Testis (tissue), 3 donors: ENCODE data around the gene CACNA2D3. TPM values are rescaled to one million over a fixed set of nuclear protein-coding genes. Genes with fewer than 3 reads are reported as not detected.

Experiments used
- DNase-seq: peaks from one replicate; pipeline ENCODE4 v3.0.0-alpha.2; 2019
- H3K27ac ChIP-seq, 2 donors: fragments of 200-600 bp; sonication (generic); one replicate each; pipeline ENCODE4 v1.5.1; 2019
- H3K27me3 ChIP-seq: fragments of 200-600 bp; sonication (generic); one replicate; pipeline ENCODE4 v1.5.1; 2019
- H3K36me3 ChIP-seq: fragments of 200-600 bp; sonication (generic); one replicate; pipeline ENCODE4 v1.5.1; 2017; ENCODE audit warnings: low read depth; ENCODE audit errors: missing control alignments
- H3K4me1 ChIP-seq: fragments of 200-600 bp; sonication (generic); one replicate; pipeline ENCODE4 v1.5.1; 2019
- H3K4me3 ChIP-seq, 2 donors: fragments of 200-600 bp; sonication (generic); one replicate each; pipeline ENCODE4 v1.5.1; 2017 to 2019
- H3K9me3 ChIP-seq: fragments of 200-600 bp; sonication (generic); one replicate; pipeline ENCODE4 v1.5.1; 2017
- POLR2A ChIP-seq: fragments of 450-650 bp; IDR thresholded peaks from one replicate; pipeline ENCODE4 v1.6.1; 2017; ENCODE audit warnings: antibody characterized with exemption, mild to moderate bottlenecking, moderate library complexity
- WGBS, 2 donors: methylation state at CpG; one replicate each; pipeline ENCODE4 v1.1.5; 2018; 5-methylcytosine and 5-hydroxymethylcytosine counted together
- intact Hi-C: fragments of 100-400 bp; cut with DNase I; formaldehyde crosslinking; loops from one replicate; pipeline ENCODE4 v1.15.1; 2023; ENCODE audit warnings: low total_unique reads
- polyA plus RNA-seq: library from polyadenylated mRNA; stranded (reverse); fragments of 350-450 nt; fragmentation: Illumina TruSeq; extraction: RNeasy Lipid Tissue Mini Kit (QIAGEN cat#74804); gene quantifications from one replicate; pipeline ENCODE4 v1.2.3, GENCODE V29; 2014; ENCODE audit warnings: low read depth, low replicate concordance; ENCODE audit not compliant: insufficient read depth
- total RNA-seq, 2 donors: library from RNA; depleted of rRNA; stranded (reverse); fragments of >200 nt; gene quantifications; one replicate each; pipeline ENCODE4 v1.2.3, GENCODE V29; 2016
- TF ChIP-seq, protein P1 (sequence below), 3 experiments: fragments of 450-650 bp in 2 of 3; fragments of 200-600 bp in 1 of 3; sonication (generic) in 1 of 3; IDR thresholded peaks; one replicate each; pipeline ENCODE4 v1.5.1; 2016 to 2019; ENCODE audit warnings: antibody characterized with exemption in 3 of 3, mild to moderate bottlenecking in 2 of 3, moderate library complexity in 1 of 3

Gene CACNA2D3
- total and polyA plus RNA-seq, 3 donors from 2014 or later: 10.1 to 16.5 (median 11.2) TPM

GRCh38 chr3:54744291-54744690 is 621.9 kb downstream of the CACNA2D3 start:
- intact Hi-C loops: no loop called here
- no peaks in the 10 kb centered on the region for H3K9me3 ChIP-seq
- H3K4me1 ChIP-seq: no peaks in the 10 kb centered on the region
- no peaks in the 10 kb centered on the region for H3K27me3 ChIP-seq
- DNase-seq: no peak
- H3K4me3 ChIP-seq: no peak overlapping the region
- TF ChIP-seq, protein P1, sequence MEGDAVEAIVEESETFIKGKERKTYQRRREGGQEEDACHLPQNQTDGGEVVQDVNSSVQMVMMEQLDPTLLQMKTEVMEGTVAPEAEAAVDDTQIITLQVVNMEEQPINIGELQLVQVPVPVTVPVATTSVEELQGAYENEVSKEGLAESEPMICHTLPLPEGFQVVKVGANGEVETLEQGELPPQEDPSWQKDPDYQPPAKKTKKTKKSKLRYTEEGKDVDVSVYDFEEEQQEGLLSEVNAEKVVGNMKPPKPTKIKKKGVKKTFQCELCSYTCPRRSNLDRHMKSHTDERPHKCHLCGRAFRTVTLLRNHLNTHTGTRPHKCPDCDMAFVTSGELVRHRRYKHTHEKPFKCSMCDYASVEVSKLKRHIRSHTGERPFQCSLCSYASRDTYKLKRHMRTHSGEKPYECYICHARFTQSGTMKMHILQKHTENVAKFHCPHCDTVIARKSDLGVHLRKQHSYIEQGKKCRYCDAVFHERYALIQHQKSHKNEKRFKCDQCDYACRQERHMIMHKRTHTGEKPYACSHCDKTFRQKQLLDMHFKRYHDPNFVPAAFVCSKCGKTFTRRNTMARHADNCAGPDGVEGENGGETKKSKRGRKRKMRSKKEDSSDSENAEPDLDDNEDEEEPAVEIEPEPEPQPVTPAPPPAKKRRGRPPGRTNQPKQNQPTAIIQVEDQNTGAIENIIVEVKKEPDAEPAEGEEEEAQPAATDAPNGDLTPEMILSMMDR (IDR thresholded peaks at IDR 0.05): no peak
- TF ChIP-seq POLR2A: no peak
- 90 to 97% methylated on average over 1 of the region's 1 CpG for WGBS, 2 donors
- H3K27ac ChIP-seq: no peak overlapping the region
- H3K36me3 ChIP-seq: no peaks in the 10 kb centered on the region

DNA sequence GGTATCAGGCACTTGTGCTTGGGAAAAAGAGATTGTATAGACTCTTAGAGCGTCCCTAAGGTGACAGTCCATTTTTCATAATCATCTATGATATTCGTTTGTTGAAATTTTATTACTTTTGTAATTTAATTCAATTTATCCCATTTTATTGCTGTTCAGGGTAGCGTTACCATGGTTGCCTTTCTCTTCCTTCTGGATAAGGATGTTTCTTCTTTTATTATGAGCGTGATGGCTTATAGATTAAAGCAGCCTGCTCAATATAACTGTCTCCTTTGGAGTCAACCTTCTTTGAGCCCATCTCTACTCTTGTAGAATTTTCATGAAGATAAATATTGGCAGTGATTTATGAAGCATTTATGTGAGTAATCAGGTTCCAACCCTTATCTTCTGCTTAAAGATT is 623.5 kb downstream of the CACNA2D3 start:
- 87 to 90% methylated on average over 4 of the region's 4 CpGs for WGBS, 2 donors
- Histone ChIP-seq H3K9me3 (no peaks in the 10 kb centered on the region), H3K27ac (no peak overlapping the region), H3K27me3 (no peaks in the 10 kb centered on the region), H3K4me1 (no peaks in the 10 kb centered on the region), H3K4me3 (no peak overlapping the region), H3K36me3 (no peaks in the 10 kb centered on the region)
- intact Hi-C loops: no loop called here
- no peak for DNase-seq
- TF ChIP-seq, protein P1 (IDR thresholded peaks at IDR 0.05): no peak
- no peak for TF ChIP-seq POLR2A

DNA sequence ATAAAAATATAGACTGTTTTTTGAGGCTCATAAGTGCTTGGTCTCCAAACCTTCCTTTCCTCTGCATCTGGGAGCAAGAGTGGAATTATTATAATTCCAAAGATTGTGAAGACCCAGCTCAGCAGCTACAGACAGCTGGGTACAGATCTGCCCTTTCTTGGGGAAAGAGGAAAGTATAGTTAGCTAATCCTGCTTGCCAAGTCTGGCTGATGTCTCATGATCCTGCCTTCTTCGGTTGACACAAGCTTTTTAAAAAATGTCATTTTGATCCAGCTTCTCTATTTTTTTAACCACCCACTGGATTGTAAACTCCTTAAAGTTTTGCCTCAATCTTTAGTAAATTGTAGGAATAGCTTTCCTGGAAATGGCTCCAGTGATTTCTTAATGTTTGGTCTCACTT is 624.4 kb downstream of the CACNA2D3 start:
- H3K36me3 ChIP-seq: no peaks in the 10 kb centered on the region
- WGBS, 2 donors: 44 to 55% methylated on average over 1 of the region's 1 CpG
- H3K27me3 ChIP-seq: no peaks in the 10 kb centered on the region
- TF ChIP-seq POLR2A: no peak
- TF ChIP-seq, protein P1 (IDR thresholded peaks at IDR 0.05): no peak
- no peaks in the 10 kb centered on the region for H3K4me1 ChIP-seq
- H3K4me3 ChIP-seq: no peak overlapping the region
- intact Hi-C loops: no loop called here
- no peak overlapping the region for H3K27ac ChIP-seq
- H3K9me3 ChIP-seq: no peaks in the 10 kb centered on the region
- no peak for DNase-seq

- H3K27ac ChIP-seq: no peak overlapping the region
- intact Hi-C loops: no loop called here
Measured at GRCh38 chr3:54755756-54756155, 633.4 kb downstream of the CACNA2D3 start.

GRCh38 chr3:54756330-54756731 is 634.0 kb downstream of the CACNA2D3 start:
- DNase-seq: no peak

More at GRCh38 chr3:54755756-54756155, 633.4 kb downstream of the CACNA2D3 start:
- Histone ChIP-seq H3K4me3 (no peak overlapping the region), H3K9me3 (no peaks in the 10 kb centered on the region), H3K27me3 (no peaks in the 10 kb centered on the region), H3K4me1 (no peaks in the 10 kb centered on the region), H3K36me3 (no peaks in the 10 kb centered on the region)
- TF ChIP-seq, protein P1 (IDR thresholded peaks at IDR 0.05): no peak
- TF ChIP-seq POLR2A: no peak
- DNase-seq: no peak

More at GRCh38 chr3:54756330-54756731, 634.0 kb downstream of the CACNA2D3 start:
- no peaks in the 10 kb centered on the region for H3K4me1 ChIP-seq
- H3K27ac ChIP-seq: no peak overlapping the region
- intact Hi-C loops: no loop called here
- TF ChIP-seq, protein P1 (IDR thresholded peaks at IDR 0.05): no peak
- no peak for TF ChIP-seq POLR2A
- no peaks in the 10 kb centered on the region for H3K27me3 ChIP-seq
- H3K4me3 ChIP-seq: no peak overlapping the region
- WGBS, 2 donors: 76 to 80% methylated on average over 5 to 7 of the region's 7 CpGs
- H3K9me3 ChIP-seq: no peaks in the 10 kb centered on the region
- no peaks in the 10 kb centered on the region for H3K36me3 ChIP-seq
